Central memory CD4-positive, alpha-beta T cell (primary cell): ENCODE data around the gene RTN1.

Experiments
- DNase-seq: peaks from one replicate; pipeline ENCODE4 v3.0.0; 2022

Gene RTN1

GRCh38 chr14:59849411-59850130, 21.0 kb downstream of the RTN1 start:
- DNase-seq = no peak

DNA sequence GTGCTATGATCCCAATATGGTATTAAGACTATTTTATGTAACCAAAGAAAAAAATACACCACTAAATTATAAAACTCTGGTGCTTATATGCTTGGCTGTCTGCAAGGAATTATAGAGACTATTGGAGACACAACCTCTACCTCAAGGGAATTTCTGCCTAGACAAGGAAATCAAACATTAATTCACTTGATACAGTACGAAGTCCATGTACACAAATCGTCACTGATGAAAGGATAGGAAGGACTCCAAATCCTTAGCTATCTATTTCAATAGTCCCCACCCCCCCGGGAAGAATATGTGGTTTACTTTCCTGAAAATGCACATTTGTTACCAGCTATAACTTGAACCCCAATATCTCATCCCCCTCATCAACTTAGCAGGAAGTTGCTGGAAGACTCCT, 21.9 kb downstream of the RTN1 start:
- DNase-seq = no peak

DNA sequence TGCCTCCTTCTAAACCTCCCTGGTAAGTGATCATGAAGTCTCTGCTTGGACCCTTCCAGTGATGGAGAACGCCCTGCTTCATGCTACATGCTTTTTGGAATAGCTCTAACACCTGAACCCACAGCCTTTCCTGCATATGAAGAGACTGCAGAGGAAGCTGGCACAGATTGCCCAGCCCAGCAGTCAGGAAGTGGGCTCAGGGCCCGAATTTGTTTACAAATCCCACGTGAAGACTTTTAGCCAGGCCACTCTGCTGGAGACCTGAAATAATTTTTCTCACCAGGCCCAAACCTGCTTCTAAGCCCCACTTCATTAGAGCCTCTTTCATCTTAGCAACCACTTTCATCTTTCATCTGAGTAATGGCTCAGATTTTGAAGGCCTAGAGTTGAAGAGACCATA, 22.9 kb downstream of the RTN1 start:
- DNase-seq = no peak

- no peak for DNase-seq
Observed at GRCh38 chr14:59846595-59846994, 24.0 kb downstream of the RTN1 start.

GRCh38 chr14:59845245-59845644, 25.3 kb downstream of the RTN1 start:
- no peak for DNase-seq

- no peak for DNase-seq
Observed at GRCh38 chr14:59844186-59844812, 26.3 kb downstream of the RTN1 start.

GRCh38 chr14:59836116-59836515, 34.5 kb downstream of the RTN1 start:
- DNase-seq = no peak

DNA sequence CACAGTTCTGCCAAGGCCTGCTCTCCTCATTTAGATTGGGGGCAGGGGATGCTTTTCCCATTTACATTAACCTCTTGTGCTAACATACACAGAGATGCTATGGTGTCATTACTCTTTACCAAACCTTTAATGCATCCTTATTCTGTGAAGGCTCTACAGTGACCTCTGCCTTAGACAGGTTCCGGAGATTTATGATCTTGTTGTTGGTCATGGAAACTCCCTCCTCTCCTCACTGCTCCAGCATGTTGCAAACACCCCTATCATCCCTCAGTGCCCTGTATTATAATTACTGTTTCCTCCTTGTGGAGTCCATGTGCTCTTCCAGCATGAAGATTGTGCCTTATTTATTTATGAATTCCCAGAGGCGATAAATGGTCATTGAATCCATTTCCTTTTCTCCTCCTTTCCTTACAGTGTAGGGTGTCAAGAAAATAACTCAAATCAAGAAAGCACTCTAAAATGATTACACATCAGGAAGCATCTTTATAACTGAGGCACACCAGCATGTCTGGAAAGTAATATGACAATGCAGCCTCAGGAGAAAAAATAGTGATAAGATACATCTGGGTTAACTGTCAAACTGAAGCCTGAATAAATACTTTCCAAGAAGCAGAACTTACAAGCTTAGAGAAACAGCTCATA, 37.8 kb downstream of the RTN1 start:
- DNase-seq = no peak

GRCh38 chr14:59831121-59831730, 39.4 kb downstream of the RTN1 start:
- no peak for DNase-seq

DNA sequence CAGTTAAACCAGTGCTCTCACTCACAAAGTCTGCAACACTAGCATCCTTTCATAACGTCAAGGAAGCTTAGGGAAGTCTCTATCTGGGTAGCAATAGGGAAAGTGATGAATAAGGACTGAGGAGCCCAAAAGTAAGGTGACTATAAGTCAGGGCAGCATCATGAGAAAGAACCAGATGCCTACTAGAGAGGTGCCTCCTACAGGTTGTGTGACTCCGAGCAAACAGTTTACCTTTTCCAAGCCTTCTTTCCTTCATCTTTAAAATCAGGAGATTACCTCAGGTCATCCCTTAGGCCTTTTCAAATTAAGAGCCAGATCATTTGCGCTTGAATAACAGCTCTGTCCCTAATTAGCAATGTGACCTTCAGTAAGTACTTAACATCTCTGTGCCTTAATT, 40.2 kb downstream of the RTN1 start:
- no peak for DNase-seq

GRCh38 chr14:59829469-59830337, 40.9 kb downstream of the RTN1 start:
- no peak for DNase-seq

- DNase-seq = no peak
Observed at GRCh38 chr14:59828276-59828675, 42.3 kb downstream of the RTN1 start.

DNA sequence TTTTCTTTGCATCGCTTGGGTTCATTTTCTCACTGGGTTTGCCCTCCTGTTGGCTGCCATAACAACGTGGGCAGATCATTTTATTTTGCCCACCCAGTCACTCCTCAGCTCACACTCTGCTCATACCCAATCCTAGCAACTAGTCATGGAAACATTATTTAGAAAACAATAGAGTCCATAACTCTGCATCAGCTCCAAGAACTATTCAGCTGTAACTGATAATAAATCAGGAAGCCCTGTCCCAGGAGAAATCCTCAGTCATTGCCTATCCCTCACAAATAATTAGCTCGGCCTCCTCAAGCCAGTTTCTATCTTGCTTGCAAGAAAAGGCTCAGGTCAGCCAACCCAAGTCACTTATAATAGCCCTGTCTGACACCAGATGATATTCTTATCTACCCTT, 43.2 kb downstream of the RTN1 start:
- DNase-seq = no peak

- no peak for DNase-seq
Observed at GRCh38 chr14:59826150-59826549, 44.4 kb downstream of the RTN1 start.

DNA sequence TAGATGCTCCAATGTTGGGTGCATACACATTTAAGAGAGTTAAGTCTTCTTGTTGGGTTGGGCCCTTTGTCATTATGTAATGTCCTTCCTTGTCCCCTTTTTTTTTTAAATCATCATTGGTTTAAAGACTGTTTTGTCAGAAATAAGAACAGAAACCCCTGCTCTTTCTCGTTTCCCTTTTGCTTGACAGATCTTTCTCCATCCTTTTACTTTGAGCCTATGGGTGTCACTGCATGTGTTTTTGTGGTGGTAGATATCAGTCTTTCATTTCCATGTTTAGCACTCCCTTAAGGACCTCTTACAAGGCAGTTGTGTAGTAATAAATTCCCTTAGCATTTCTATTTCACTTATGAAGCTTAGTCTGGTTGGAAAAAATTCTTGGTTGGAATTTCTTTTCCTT, 47.4 kb downstream of the RTN1 start:
- no peak for DNase-seq

DNA sequence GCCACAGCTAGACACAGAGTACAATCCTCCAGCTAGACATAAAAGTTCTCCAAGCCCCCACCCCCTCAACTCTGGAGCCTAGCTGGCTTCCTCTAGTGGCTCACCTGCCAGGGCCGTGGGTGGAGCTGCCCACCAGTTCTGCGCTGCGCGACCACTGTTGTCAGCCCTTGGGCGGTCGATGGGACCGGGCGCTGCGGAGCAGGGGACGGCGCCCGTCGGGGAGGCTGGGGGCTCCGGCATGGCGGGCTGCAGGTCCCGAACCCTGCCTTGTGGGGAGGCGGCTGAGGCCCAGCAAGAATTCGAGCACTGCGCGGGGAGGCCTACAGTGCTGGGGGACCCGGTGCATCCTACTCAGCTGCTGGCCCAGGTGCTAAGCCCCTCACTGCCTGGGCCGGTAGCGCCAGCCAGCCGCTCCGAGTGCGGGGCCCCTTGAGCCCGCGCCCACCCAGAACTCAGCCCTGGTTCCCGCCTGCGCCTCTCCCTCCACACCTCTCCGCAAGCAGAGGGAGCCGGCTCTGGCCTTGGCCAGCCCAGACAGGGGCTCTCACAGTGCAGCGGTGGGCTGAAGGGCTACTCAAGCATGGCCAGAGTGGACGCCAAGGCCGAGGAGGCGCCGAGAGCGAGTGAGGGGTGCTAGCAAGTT, 51.0 kb downstream of the RTN1 start:
- DNase-seq = no peak

GRCh38 chr14:59816941-59817340, 53.6 kb downstream of the RTN1 start:
- no peak for DNase-seq

GRCh38 chr14:59814988-59815387, 55.6 kb downstream of the RTN1 start:
- no peak for DNase-seq

- no peak for DNase-seq
Observed at GRCh38 chr14:59811815-59812214, 58.8 kb downstream of the RTN1 start.

DNA sequence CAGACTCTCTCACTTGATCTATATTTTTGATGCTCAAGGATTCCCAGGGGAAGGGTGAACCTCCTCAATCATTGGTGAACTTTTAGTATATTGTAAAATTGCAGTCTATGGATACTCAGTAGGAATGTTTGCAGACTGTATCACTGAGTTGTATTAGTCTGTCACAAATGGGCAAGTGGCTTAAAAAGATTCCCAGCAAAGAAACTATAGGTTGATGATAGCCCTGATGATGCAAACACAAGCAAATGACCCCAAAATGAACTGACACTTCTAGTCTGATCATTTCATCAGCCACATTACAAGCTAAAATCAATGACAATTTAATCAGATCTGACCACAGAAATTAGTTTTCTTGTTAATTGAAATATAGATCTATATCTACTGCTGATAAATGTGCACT, 59.5 kb downstream of the RTN1 start:
- no peak for DNase-seq

GRCh38 chr14:59803052-59803540, 67.5 kb downstream of the RTN1 start:
- no peak for DNase-seq

DNA sequence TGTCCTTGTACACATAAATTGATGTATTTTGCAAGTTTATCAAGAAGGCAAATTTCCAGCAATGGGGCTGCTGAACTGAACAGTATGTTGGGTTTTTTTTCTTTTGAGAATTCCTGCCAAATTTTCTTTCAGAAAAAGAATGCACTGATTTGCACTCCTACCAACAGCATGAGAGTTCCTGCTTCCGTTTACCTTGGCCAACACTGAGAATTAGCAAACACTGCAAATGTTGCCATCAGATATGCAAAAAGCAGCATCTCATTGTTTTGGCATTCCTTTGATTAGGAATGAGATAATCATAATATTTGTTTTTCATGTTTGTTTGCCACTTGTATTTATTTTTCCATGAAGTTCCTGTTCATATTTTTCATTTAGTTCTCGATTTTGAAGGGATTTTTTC, 82.4 kb downstream of the RTN1 start:
- DNase-seq = no peak
